K562 (cell line): Measurements from ENCODE around the gene ZKSCAN3. TPM values are rescaled to one million over a fixed set of nuclear protein-coding genes. Genes with fewer than 3 reads are reported as not detected.
A peak's percentile ranks its signal among the peaks of the same experiment; 100 is the strongest.

Experiments
- KAT8 ChIP-seq: fragments of 450-650 bp; IDR thresholded peaks from 2 replicates; pipeline ENCODE4 v1.6.1; 2016; ENCODE audit warnings: low read depth, mild to moderate bottlenecking
- MCM2 ChIP-seq: fragments of 450-650 bp; IDR thresholded peaks from 2 replicates; pipeline ENCODE4 v1.6.1; 2017; ENCODE audit warnings: low read depth, mild to moderate bottlenecking
- OTX1 ChIP-seq: fragments of 450-650 bp; formaldehyde crosslinking; IDR thresholded peaks from 2 replicates; pipeline ENCODE4 v1.4.0; 2022; ENCODE audit warnings: mild to moderate bottlenecking
- PPARD ChIP-seq: fragments of 250-450 bp; sonication (Bioruptor Pico); IDR thresholded peaks from 2 replicates; pipeline ENCODE4 v1.8.0; 2022; ENCODE audit warnings: inconsistent platforms, mild to moderate bottlenecking, moderate library complexity
- RBM34 ChIP-seq: fragments of 200-400 bp; formaldehyde crosslinking; IDR thresholded peaks from 2 replicates; pipeline ENCODE4 v1.6.1; 2018; ENCODE audit warnings: low read length, borderline replicate concordance; ENCODE audit not compliant: insufficient read depth
- SP2 ChIP-seq: IDR thresholded peaks from 2 replicates; pipeline ENCODE4 v1.6.1; 2011; ENCODE audit warnings: mild to moderate bottlenecking, low read depth, low read length, moderate library complexity; ENCODE audit not compliant: poor library complexity, severe bottlenecking; ENCODE audit errors: extremely low read depth
- TAF15 ChIP-seq: fragments of 200-400 bp; formaldehyde crosslinking; IDR thresholded peaks from 2 replicates; pipeline ENCODE4 v1.6.1; 2017; ENCODE audit warnings: mild to moderate bottlenecking, low read depth, low read length, moderate library complexity
- UBTF ChIP-seq, 2 experiments: IDR thresholded peaks; 2 replicates each; pipeline ENCODE4 v1.6.1; 2012; ENCODE audit warnings: improper control_type of control experiment in 2 of 2, low read depth in 2 of 2, low read length in 2 of 2, borderline replicate concordance in 1 of 2
- ZBTB9 ChIP-seq: fragments of 450-650 bp; formaldehyde crosslinking; IDR thresholded peaks from 2 replicates; pipeline ENCODE4 v1.4.0; 2020; ENCODE audit warnings: mild to moderate bottlenecking, moderate library complexity
- ZEB2 ChIP-seq: fragments of 450-650 bp; IDR thresholded peaks from 2 replicates; pipeline ENCODE4 v1.6.1; 2016
- ZNF280B ChIP-seq: fragments of 250-450 bp; sonication (Bioruptor Pico); IDR thresholded peaks from 2 replicates; pipeline ENCODE4 v1.5.1; 2021; ENCODE audit warnings: mild to moderate bottlenecking
- ZNF75A ChIP-seq: fragments of 450-650 bp; formaldehyde crosslinking; IDR thresholded peaks from 2 replicates; pipeline ENCODE4 v1.4.0; 2020; ENCODE audit warnings: mild to moderate bottlenecking
- ZNF764 ChIP-seq: fragments of 250-450 bp; sonication (Bioruptor Pico); IDR thresholded peaks from 2 replicates; pipeline ENCODE4 v1.4.0; 2020; ENCODE audit warnings: low read depth, mild to moderate bottlenecking, moderate library complexity
- polyA plus RNA-seq, 8 experiments: library from polyadenylated mRNA; depleted of rRNA in 4 of 8; stranded (reverse) in 5 of 8; unstranded in 3 of 8; fragments of >200 nt; fragmentation: Nextera tagmentation in 2 of 8; fragmentation: Illumina TruSeq in 1 of 8; extraction: Ambion mirVana in 2 of 8; extraction: Trizol in 1 of 8; gene quantifications; 2 replicates each; pipeline versions ENCODE4 v1.2.1 to v1.2.3, GENCODE V29; 2011 to 2014; ENCODE audit warnings: inconsistent platforms in 1 of 8, missing spikeins in 1 of 8
- total RNA-seq, 7 experiments: library from RNA; depleted of rRNA in 6 of 7; stranded (reverse); fragments of >200 nt in 6 of 7; fragmentation: Illumina TruSeq in 2 of 7; extraction: Trizol in 2 of 7; gene quantifications; 2 replicates each; pipeline versions ENCODE4 v1.2.1 to v1.2.3, GENCODE V29; 2011 to 2021; ENCODE audit warnings: low replicate concordance in 1 of 7
- TF ChIP-seq, protein P1 (sequence below): fragments of 200-400 bp; formaldehyde crosslinking; IDR thresholded peaks from 2 replicates; pipeline ENCODE4 v1.6.1; 2017; ENCODE audit warnings: mild to moderate bottlenecking, low read depth, low read length, moderate library complexity
- TF ChIP-seq, protein P2 (sequence below): sonication (generic); formaldehyde crosslinking; IDR thresholded peaks from 2 replicates; pipeline ENCODE4 v1.8.1; 2023; ENCODE audit warnings: mild to moderate bottlenecking, missing genetic modification reagents
- TF ChIP-seq, protein P3 (sequence below): fragments of 450-650 bp; IDR thresholded peaks from 2 replicates; pipeline ENCODE4 v1.6.1; 2016

The ZKSCAN3 gene
- total and polyA plus RNA-seq, 9 of the 15 experiments (the other 6 are each of a cell fraction or from before 2014, with no cell fraction given), result 3.0 to 12.4 (median 10.2) TPM

- peak; percentile 98 for TF ChIP-seq ZBTB9 (CRISPR knock-in tag)
- TF ChIP-seq, protein P1, sequence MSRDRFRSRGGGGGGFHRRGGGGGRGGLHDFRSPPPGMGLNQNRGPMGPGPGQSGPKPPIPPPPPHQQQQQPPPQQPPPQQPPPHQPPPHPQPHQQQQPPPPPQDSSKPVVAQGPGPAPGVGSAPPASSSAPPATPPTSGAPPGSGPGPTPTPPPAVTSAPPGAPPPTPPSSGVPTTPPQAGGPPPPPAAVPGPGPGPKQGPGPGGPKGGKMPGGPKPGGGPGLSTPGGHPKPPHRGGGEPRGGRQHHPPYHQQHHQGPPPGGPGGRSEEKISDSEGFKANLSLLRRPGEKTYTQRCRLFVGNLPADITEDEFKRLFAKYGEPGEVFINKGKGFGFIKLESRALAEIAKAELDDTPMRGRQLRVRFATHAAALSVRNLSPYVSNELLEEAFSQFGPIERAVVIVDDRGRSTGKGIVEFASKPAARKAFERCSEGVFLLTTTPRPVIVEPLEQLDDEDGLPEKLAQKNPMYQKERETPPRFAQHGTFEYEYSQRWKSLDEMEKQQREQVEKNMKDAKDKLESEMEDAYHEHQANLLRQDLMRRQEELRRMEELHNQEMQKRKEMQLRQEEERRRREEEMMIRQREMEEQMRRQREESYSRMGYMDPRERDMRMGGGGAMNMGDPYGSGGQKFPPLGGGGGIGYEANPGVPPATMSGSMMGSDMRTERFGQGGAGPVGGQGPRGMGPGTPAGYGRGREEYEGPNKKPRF, result no peak
- TF ChIP-seq UBTF (IDR thresholded peaks at IDR 0.05; ENCODE audit: borderline replicate concordance in 1 of 2, low read depth in 2 of 2, low read length in 2 of 2), result 0 out of 4 replicates have a peak, but pooled peaks of 1 of the 2 experiments have one; percentile 60
- no peak for TF ChIP-seq ZEB2
- TF ChIP-seq KAT8, result no peak; the same call in 1 of the 2 replicates
- peak; percentile 77; the same call in 1 of the 2 replicates for TF ChIP-seq ZNF75A (CRISPR knock-in tag)
- TF ChIP-seq RBM34, result no peak
- TF ChIP-seq, protein P2, sequence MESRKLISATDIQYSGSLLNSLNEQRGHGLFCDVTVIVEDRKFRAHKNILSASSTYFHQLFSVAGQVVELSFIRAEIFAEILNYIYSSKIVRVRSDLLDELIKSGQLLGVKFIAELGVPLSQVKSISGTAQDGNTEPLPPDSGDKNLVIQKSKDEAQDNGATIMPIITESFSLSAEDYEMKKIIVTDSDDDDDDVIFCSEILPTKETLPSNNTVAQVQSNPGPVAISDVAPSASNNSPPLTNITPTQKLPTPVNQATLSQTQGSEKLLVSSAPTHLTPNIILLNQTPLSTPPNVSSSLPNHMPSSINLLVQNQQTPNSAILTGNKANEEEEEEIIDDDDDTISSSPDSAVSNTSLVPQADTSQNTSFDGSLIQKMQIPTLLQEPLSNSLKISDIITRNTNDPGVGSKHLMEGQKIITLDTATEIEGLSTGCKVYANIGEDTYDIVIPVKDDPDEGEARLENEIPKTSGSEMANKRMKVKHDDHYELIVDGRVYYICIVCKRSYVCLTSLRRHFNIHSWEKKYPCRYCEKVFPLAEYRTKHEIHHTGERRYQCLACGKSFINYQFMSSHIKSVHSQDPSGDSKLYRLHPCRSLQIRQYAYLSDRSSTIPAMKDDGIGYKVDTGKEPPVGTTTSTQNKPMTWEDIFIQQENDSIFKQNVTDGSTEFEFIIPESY (CRISPR knock-in tag), result no peak
- no peak for TF ChIP-seq ZNF764 (CRISPR knock-in tag)
- TF ChIP-seq MCM2, result 0 out of 2 replicates have a peak, but pooled peaks have one; percentile 51
- peak; percentile 98 for TF ChIP-seq OTX1 (CRISPR knock-in tag)
- TF ChIP-seq, protein P3, sequence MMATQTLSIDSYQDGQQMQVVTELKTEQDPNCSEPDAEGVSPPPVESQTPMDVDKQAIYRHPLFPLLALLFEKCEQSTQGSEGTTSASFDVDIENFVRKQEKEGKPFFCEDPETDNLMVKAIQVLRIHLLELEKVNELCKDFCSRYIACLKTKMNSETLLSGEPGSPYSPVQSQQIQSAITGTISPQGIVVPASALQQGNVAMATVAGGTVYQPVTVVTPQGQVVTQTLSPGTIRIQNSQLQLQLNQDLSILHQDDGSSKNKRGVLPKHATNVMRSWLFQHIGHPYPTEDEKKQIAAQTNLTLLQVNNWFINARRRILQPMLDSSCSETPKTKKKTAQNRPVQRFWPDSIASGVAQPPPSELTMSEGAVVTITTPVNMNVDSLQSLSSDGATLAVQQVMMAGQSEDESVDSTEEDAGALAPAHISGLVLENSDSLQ, result peak; percentile 51
- no peak for TF ChIP-seq PPARD (CRISPR knock-in tag)
- TF ChIP-seq TAF15, result no peak
- no peak for TF ChIP-seq ZNF280B (CRISPR knock-in tag)
- TF ChIP-seq SP2, result no peak
Observed at GRCh38 chr6:28336284-28337120, 13.2 kb upstream of the ZKSCAN3 start (continued).
